CD14-positive monocyte (primary cell): ENCODE data around the gene SHE. TPM values are rescaled to one million over a fixed set of nuclear protein-coding genes. Genes with fewer than 3 reads are reported as not detected.

Experiments
- DNase-seq, 3 donors: peaks; one replicate each; pipeline ENCODE4 v3.0.0-alpha.2; 2011 to 2022
- H2AFZ ChIP-seq: 2 replicates; pipeline ENCODE4 v1.6.0; 2012; ENCODE audit warnings: mild to moderate bottlenecking, low read depth, low read length, inconsistent platforms; ENCODE audit not compliant: insufficient read depth, poor library complexity, severe bottlenecking
- H3K27ac ChIP-seq, 2 donors: 1 replicate in 1 of 2; 2 replicates in 1 of 2; pipeline ENCODE4 v1.5.1; 2012 to 2013; ENCODE audit warnings: low read length in 2 of 2, control low read depth in 1 of 2, inconsistent platforms in 1 of 2, low read depth in 1 of 2, mild to moderate bottlenecking in 1 of 2
- H3K27me3 ChIP-seq, 2 donors: one replicate each; pipeline versions ENCODE4 v1.6.0 to v1.6.1; 2011 to 2013; ENCODE audit warnings: low read length in 2 of 2; ENCODE audit not compliant: control insufficient read depth in 2 of 2, insufficient read depth in 2 of 2
- H3K36me3 ChIP-seq, 2 donors: replicated peaks in 1 of 2; 1 replicate in 1 of 2; 2 replicates in 1 of 2; pipeline versions ENCODE4 v1.5.1 to v1.6.1; 2012 to 2013; ENCODE audit warnings: low read length in 2 of 2, control low read depth in 1 of 2, inconsistent platforms in 1 of 2, mild to moderate bottlenecking in 1 of 2; ENCODE audit not compliant: insufficient read depth in 2 of 2, control insufficient read depth in 1 of 2
- H3K4me1 ChIP-seq, 2 donors: 1 replicate in 1 of 2; 2 replicates in 1 of 2; pipeline versions ENCODE4 v1.5.1 to v1.6.1; 2012 to 2013; ENCODE audit warnings: low read length in 2 of 2, control low read depth in 1 of 2, inconsistent platforms in 1 of 2, mild to moderate bottlenecking in 1 of 2, moderate library complexity in 1 of 2; ENCODE audit not compliant: insufficient read depth in 2 of 2, control insufficient read depth in 1 of 2
- H3K4me2 ChIP-seq: replicated peaks from 2 replicates; pipeline ENCODE3; 2012; ENCODE audit warnings: low read length, moderate library complexity, mild to moderate bottlenecking; ENCODE audit not compliant: poor library complexity, severe bottlenecking; ENCODE audit errors: extremely low read depth
- H3K4me3 ChIP-seq, 3 experiments: fragments of 200-600 bp in 1 of 3; sonication (generic) in 1 of 3; replicated peaks in 1 of 3; 1 replicate in 2 of 3; 2 replicates in 1 of 3; pipeline ENCODE4 v1.5.1; 2011 to 2013; ENCODE audit warnings: low read length in 3 of 3, mild to moderate bottlenecking in 3 of 3, control low read depth in 2 of 3, low read depth in 2 of 3, inconsistent platforms in 1 of 3, moderate library complexity in 1 of 3
- H3K79me2 ChIP-seq: 2 replicates; pipeline ENCODE4 v1.6.0; 2012; ENCODE audit warnings: mild to moderate bottlenecking, control low read depth, inconsistent platforms, low read length, moderate library complexity; ENCODE audit not compliant: insufficient read depth
- H3K9ac ChIP-seq: 2 replicates; pipeline ENCODE4 v1.6.0; 2017; ENCODE audit warnings: low read length, mild to moderate bottlenecking; ENCODE audit not compliant: insufficient read depth, poor library complexity, severe bottlenecking
- H3K9me3 ChIP-seq, 2 donors: replicated peaks in 1 of 2; 1 replicate in 1 of 2; 2 replicates in 1 of 2; pipeline versions ENCODE4 v1.5.1 to v1.6.1; 2012 to 2013; ENCODE audit warnings: low read length in 2 of 2, control low read depth in 1 of 2; ENCODE audit not compliant: control insufficient read depth in 1 of 2, insufficient read depth in 1 of 2
- H4K20me1 ChIP-seq: 2 replicates; pipeline ENCODE4 v1.6.0; 2012; ENCODE audit warnings: mild to moderate bottlenecking, low read length, control low read depth, moderate library complexity; ENCODE audit not compliant: insufficient read depth
- H3K27ac Mint-ChIP-seq, 7 donors: one replicate each; pipeline ENCODE4 v1.8.0; 2020; ENCODE audit warnings: mild to moderate bottlenecking in 7 of 7, mixed read lengths in 7 of 7, moderate library complexity in 6 of 7, inconsistent platforms in 2 of 7
- H3K27me3 Mint-ChIP-seq, 3 donors: one replicate each; pipeline ENCODE4 v1.8.0; 2021 to 2022; ENCODE audit warnings: low read depth in 3 of 3, mild to moderate bottlenecking in 3 of 3, mixed read lengths in 3 of 3, moderate library complexity in 3 of 3, inconsistent platforms in 1 of 3
- H3K36me3 Mint-ChIP-seq, 2 donors: one replicate each; pipeline ENCODE4 v1.8.0; 2020; ENCODE audit warnings: mixed read lengths in 2 of 2, inconsistent platforms in 1 of 2, mild to moderate bottlenecking in 1 of 2
- H3K4me1 Mint-ChIP-seq: one replicate; pipeline ENCODE4 v1.8.0; 2020; ENCODE audit warnings: mild to moderate bottlenecking, mixed read lengths
- H3K4me3 Mint-ChIP-seq, 2 donors: one replicate each; pipeline ENCODE4 v1.8.0; 2020; ENCODE audit warnings: mild to moderate bottlenecking in 2 of 2, mixed read lengths in 2 of 2, moderate library complexity in 1 of 2
- H3K9me3 Mint-ChIP-seq, 7 donors: one replicate each; pipeline ENCODE4 v1.8.0; 2020 to 2022; ENCODE audit warnings: mixed read lengths in 7 of 7, mild to moderate bottlenecking in 6 of 7, moderate library complexity in 6 of 7, inconsistent platforms in 2 of 7
- WGBS: methylation state at CpG from one replicate; pipeline ENCODE4 v1.1.5; 2013; ENCODE audit warnings: missing lambda C conversion rate; ENCODE audit not compliant: insufficient coverage; 5-methylcytosine and 5-hydroxymethylcytosine counted together
- intact Hi-C, 2 donors: fragments of 100-400 bp; cut with micrococcal nuclease; formaldehyde crosslinking; loops; one replicate each; pipeline versions ENCODE4 v1.15.0 to v1.15.1; 2023
- polyA plus RNA-seq, 3 donors: library from polyadenylated mRNA; depleted of rRNA in 1 of 3; unstranded in 2 of 3; stranded (reverse) in 1 of 3; fragments of 300-500 nt in 2 of 3; fragments of >200 nt in 1 of 3; fragmentation: Illumina TruSeq in 2 of 3; gene quantifications; 1 replicate in 2 of 3; 2 replicates in 1 of 3; pipeline ENCODE4 v1.2.3, GENCODE V29; 2012 to 2021
- TF ChIP-seq, protein P1 (sequence below): fragments of 200-600 bp; IDR thresholded peaks from one replicate; pipeline ENCODE4 v1.8.0; 2022; ENCODE audit warnings: antibody characterized with exemption, mild to moderate bottlenecking

Gene SHE
- polyA plus RNA-seq, 3 donors: not detected

DNA sequence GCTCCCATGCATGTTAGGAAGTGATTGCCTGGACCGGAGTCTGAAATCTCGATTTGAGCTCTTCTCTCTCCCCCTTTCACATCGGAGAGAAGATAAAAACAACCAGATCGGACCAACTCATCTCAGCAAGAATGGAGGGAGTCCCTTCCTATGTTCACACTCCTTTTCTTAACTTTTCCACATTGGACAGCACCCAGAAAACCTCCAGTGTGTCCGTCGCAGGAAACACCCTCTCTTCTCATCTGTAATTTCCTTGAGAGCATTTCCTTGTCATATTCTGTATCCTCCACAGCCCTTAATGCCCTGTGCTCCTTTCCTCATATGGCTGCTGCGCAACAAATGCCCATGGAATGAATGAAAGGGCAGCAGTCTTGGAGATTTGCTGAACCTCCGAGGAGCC, 1.7 kb downstream of the SHE start:
- intact Hi-C loops: no loop called here
- Histone ChIP-seq H3K27me3 (peaks cover 55 to 61% of the 10 kb centered on the region in 2 donors), H3K9ac (no peak overlapping the region), H3K79me2 (no peaks in the 10 kb centered on the region), H3K4me1 (peaks cover 25 to 35% of the 10 kb centered on the region in 2 donors), H3K9me3 (peaks cover 6 to 17% of the 10 kb centered on the region in 2 donors), H3K4me3 (no peak overlapping the region), H4K20me1 (no peaks in the 10 kb centered on the region), H2AFZ (no peak overlapping the region), H3K27ac (no peak overlapping the region), H3K4me2 (no peak overlapping the region), H3K36me3 (no peaks in the 10 kb centered on the region)
- Mint-ChIP-seq H3K36me3 (peaks cover 7 to 12% of the 10 kb centered on the region in 2 donors), H3K27me3 (peaks cover 48 to 70% (median 49%) of the 10 kb centered on the region in 3 donors), H3K27ac (no peak overlapping the region), H3K4me3 (peak overlapping the region in 1 of 2 donors; percentile 87), H3K9me3 (peaks cover 0 to 23% (median 12%) of the 10 kb centered on the region in 7 donors), H3K4me1 (peaks cover 26% of the 10 kb centered on the region)
- no peak for DNase-seq
- TF ChIP-seq, protein P1, sequence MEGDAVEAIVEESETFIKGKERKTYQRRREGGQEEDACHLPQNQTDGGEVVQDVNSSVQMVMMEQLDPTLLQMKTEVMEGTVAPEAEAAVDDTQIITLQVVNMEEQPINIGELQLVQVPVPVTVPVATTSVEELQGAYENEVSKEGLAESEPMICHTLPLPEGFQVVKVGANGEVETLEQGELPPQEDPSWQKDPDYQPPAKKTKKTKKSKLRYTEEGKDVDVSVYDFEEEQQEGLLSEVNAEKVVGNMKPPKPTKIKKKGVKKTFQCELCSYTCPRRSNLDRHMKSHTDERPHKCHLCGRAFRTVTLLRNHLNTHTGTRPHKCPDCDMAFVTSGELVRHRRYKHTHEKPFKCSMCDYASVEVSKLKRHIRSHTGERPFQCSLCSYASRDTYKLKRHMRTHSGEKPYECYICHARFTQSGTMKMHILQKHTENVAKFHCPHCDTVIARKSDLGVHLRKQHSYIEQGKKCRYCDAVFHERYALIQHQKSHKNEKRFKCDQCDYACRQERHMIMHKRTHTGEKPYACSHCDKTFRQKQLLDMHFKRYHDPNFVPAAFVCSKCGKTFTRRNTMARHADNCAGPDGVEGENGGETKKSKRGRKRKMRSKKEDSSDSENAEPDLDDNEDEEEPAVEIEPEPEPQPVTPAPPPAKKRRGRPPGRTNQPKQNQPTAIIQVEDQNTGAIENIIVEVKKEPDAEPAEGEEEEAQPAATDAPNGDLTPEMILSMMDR: no peak
- 94% methylated on average over 6 of the region's 8 CpGs for WGBS

DNA sequence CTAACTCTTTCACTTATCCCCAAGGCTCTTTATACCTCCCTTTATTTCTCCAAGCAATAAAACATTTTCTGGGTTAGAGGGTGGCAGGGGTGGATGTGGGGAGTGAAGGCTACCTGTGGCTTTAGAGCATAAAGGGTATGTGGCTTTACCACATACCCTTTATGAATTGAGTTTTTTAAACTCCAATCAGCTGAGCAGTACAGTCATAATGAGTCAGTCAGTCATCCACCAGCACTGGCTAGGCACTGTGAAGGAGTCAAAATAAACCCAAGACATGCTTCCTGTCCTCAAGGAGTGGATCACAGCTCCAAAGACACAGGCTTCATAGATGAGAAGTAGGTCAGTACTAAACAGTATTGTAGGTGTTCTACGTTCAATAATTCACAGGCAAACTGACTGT, 2.8 kb downstream of the SHE start:
- Histone ChIP-seq H4K20me1 (no peaks in the 10 kb centered on the region), H3K27me3 (peaks cover 47 to 53% of the 10 kb centered on the region in 2 donors), H2AFZ (no peak overlapping the region), H3K9me3 (peaks cover 6 to 17% of the 10 kb centered on the region in 2 donors), H3K9ac (no peak overlapping the region), H3K4me2 (no peak overlapping the region), H3K4me3 (no peak overlapping the region), H3K79me2 (no peaks in the 10 kb centered on the region), H3K36me3 (no peaks in the 10 kb centered on the region), H3K27ac (no peak overlapping the region), H3K4me1 (peaks cover 27 to 36% of the 10 kb centered on the region in 2 donors)
- peak overlapping the region in 1 of 2 donors; percentile 87 for H3K4me3 Mint-ChIP-seq
- H3K4me1 Mint-ChIP-seq: peaks cover 27% of the 10 kb centered on the region
- H3K9me3 Mint-ChIP-seq: peaks cover 0 to 23% (median 12%) of the 10 kb centered on the region in 7 donors
- peaks cover 7 to 12% of the 10 kb centered on the region in 2 donors for H3K36me3 Mint-ChIP-seq
- DNase-seq: peak in 1 of 3 donors; percentile 13
- peaks cover 39 to 60% (median 41%) of the 10 kb centered on the region in 3 donors for H3K27me3 Mint-ChIP-seq
- TF ChIP-seq, protein P1: no peak
- H3K27ac Mint-ChIP-seq: no peak overlapping the region
- intact Hi-C loops: no loop called here
- WGBS: 100% methylated on average over 1 of the region's 1 CpG
